Measurements from ENCODE around the gene PCDHGB5. TPM values are rescaled to one million over a fixed set of nuclear protein-coding genes. Genes with fewer than 3 reads are reported as not detected.
A peak's percentile ranks its signal among the peaks of the same experiment; 100 is the strongest.
"Not testable (repeated sequence)": the region's sequence is repeated elsewhere in the genome, so short reads cannot be mapped to it uniquely, and the experiment has no call there.

Gene PCDHGB5
- polyA plus RNA-seq, 1 experiment, result 12.5 TPM

DNA sequence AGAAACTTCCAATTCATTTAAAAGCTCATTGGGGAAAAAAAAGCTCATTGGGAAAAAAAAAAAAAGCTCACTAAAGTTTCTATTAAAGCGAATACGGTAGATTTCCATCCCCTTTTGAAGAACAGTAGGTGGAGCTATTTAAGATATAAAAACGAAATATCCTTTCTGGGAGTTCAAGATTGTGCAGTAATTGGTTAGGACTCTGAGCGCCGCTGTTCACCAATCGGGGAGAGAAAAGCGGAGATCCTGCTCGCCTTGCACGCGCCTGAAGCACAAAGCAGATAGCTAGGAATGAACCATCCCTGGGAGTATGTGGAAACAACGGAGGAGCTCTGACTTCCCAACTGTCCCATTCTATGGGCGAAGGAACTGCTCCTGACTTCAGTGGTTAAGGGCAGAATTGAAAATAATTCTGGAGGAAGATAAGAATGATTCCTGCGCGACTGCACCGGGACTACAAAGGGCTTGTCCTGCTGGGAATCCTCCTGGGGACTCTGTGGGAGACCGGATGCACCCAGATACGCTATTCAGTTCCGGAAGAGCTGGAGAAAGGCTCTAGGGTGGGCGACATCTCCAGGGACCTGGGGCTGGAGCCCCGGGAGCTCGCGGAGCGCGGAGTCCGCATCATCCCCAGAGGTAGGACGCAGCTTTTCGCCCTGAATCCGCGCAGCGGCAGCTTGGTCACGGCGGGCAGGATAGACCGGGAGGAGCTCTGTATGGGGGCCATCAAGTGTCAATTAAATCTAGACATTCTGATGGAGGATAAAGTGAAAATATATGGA lies 32.8 kb downstream of the PCDHGB5 start, which contains the start of gene PCDHGA12:
Gene PCDHGA12 (plus strand): TSS at position 176 of the 782 bp plus-strand sequence. CDS start 253 bp downstream, at position 429.
- Histone ChIP-seq H3K27ac (ENCODE audit: low read depth, low read length) (peak within 1 kb of the TSS; percentile 52), H3K9me3 (ENCODE audit: control insufficient read depth, insufficient read depth, low read length) (peaks cover 65% of the 10 kb centered on the region), H3K4me3 (ENCODE audit: low read depth, low read length) (peak within 1 kb of the TSS; percentile 37), H3K27me3 (ENCODE audit: control insufficient read depth, insufficient read depth, low read length) (no peaks in the 10 kb centered on the region)
- no peak for DNase-seq (ENCODE audit: low read depth, low spot score)
- ChIA-PET POLR2A (interaction anchor here (1.1 kb wide), 1 partner anchor 46 kb away, joined by 4 read pairs; no protein-coding TSS in a partner anchor), CTCF (interaction anchor here (0.5 to 7.2 kb wide), 27 partner anchors 9 to 186 kb away, joined by 3 to 94 read pairs (median 4); partner anchors contain the start of genes PCDHGA10, PCDHGA11, PCDHGB3 and PCDHGB5)
- TF ChIP-seq, protein P1, sequence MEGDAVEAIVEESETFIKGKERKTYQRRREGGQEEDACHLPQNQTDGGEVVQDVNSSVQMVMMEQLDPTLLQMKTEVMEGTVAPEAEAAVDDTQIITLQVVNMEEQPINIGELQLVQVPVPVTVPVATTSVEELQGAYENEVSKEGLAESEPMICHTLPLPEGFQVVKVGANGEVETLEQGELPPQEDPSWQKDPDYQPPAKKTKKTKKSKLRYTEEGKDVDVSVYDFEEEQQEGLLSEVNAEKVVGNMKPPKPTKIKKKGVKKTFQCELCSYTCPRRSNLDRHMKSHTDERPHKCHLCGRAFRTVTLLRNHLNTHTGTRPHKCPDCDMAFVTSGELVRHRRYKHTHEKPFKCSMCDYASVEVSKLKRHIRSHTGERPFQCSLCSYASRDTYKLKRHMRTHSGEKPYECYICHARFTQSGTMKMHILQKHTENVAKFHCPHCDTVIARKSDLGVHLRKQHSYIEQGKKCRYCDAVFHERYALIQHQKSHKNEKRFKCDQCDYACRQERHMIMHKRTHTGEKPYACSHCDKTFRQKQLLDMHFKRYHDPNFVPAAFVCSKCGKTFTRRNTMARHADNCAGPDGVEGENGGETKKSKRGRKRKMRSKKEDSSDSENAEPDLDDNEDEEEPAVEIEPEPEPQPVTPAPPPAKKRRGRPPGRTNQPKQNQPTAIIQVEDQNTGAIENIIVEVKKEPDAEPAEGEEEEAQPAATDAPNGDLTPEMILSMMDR (IDR thresholded peaks at IDR 0.05; ENCODE audit: low read depth, low read length), result peak; percentile 43; the same call in 1 of the 2 replicates

DNA sequence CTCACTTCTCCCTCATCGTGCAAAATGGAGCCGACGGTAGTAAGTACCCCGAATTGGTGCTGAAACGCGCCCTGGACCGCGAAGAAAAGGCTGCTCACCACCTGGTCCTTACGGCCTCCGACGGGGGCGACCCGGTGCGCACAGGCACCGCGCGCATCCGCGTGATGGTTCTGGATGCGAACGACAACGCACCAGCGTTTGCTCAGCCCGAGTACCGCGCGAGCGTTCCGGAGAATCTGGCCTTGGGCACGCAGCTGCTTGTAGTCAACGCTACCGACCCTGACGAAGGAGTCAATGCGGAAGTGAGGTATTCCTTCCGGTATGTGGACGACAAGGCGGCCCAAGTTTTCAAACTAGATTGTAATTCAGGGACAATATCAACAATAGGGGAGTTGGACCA lies 33.5 kb downstream of the PCDHGB5 start:
- no peak for DNase-seq (ENCODE audit: low read depth, low spot score)
- peak overlapping the region; percentile 21 for H3K27ac ChIP-seq (ENCODE audit: low read depth, low read length)
- H3K27me3 ChIP-seq (ENCODE audit: control insufficient read depth, insufficient read depth, low read length), result no peaks in the 10 kb centered on the region
- H3K9me3 ChIP-seq (ENCODE audit: control insufficient read depth, insufficient read depth, low read length), result peaks cover 60% of the 10 kb centered on the region
- H3K4me3 ChIP-seq (ENCODE audit: low read depth, low read length), result no peak overlapping the region
- CTCF ChIA-PET, result interaction anchor here (0.8 to 7.2 kb wide), 10 partner anchors 10 to 136 kb away, joined by 3 to 94 read pairs (median 10); partner anchors contain the start of genes PCDHGA10 and PCDHGA11
- POLR2A ChIA-PET, result no interaction called here
- TF ChIP-seq, protein P1 (IDR thresholded peaks at IDR 0.05; ENCODE audit: low read depth, low read length), result no peak

DNA sequence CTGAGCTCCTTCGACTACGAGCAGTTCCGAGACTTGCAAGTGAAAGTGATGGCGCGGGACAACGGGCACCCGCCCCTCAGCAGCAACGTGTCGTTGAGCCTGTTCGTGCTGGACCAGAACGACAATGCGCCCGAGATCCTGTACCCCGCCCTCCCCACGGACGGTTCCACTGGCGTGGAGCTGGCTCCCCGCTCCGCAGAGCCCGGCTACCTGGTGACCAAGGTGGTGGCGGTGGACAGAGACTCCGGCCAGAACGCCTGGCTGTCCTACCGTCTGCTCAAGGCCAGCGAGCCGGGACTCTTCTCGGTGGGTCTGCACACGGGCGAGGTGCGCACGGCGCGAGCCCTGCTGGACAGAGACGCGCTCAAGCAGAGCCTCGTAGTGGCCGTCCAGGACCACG lies 34.6 kb downstream of the PCDHGB5 start:
- H3K27me3 ChIP-seq (ENCODE audit: control insufficient read depth, insufficient read depth, low read length); DNase-seq (ENCODE audit: low read depth, low spot score); POLR2A ChIA-PET; H3K27ac ChIP-seq (ENCODE audit: low read depth, low read length); H3K4me3 ChIP-seq (ENCODE audit: low read depth, low read length): not testable (repeated sequence)
- peaks cover 49% of the 10 kb centered on the region for H3K9me3 ChIP-seq (ENCODE audit: control insufficient read depth, insufficient read depth, low read length)
- CTCF ChIA-PET, result interaction anchor here (1.4 to 7.2 kb wide), 2 partner anchors 126 to 136 kb away, joined by 3 to 94 read pairs; no protein-coding TSS in a partner anchor

DNA sequence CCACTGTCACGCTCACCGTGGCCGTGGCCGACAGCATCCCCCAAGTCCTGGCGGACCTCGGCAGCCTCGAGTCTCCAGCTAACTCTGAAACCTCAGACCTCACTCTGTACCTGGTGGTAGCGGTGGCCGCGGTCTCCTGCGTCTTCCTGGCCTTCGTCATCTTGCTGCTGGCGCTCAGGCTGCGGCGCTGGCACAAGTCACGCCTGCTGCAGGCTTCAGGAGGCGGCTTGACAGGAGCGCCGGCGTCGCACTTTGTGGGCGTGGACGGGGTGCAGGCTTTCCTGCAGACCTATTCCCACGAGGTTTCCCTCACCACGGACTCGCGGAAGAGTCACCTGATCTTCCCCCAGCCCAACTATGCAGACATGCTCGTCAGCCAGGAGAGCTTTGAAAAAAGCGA lies 35.0 kb downstream of the PCDHGB5 start:
- H3K4me3 ChIP-seq (ENCODE audit: low read depth, low read length); H3K27me3 ChIP-seq (ENCODE audit: control insufficient read depth, insufficient read depth, low read length); DNase-seq (ENCODE audit: low read depth, low spot score); POLR2A ChIA-PET; H3K27ac ChIP-seq (ENCODE audit: low read depth, low read length): not testable (repeated sequence)
- CTCF ChIA-PET, result interaction anchor here (1.4 to 7.2 kb wide), 2 partner anchors 126 to 136 kb away, joined by 3 to 94 read pairs; no protein-coding TSS in a partner anchor
- peaks cover 45% of the 10 kb centered on the region for H3K9me3 ChIP-seq (ENCODE audit: control insufficient read depth, insufficient read depth, low read length)

DNA sequence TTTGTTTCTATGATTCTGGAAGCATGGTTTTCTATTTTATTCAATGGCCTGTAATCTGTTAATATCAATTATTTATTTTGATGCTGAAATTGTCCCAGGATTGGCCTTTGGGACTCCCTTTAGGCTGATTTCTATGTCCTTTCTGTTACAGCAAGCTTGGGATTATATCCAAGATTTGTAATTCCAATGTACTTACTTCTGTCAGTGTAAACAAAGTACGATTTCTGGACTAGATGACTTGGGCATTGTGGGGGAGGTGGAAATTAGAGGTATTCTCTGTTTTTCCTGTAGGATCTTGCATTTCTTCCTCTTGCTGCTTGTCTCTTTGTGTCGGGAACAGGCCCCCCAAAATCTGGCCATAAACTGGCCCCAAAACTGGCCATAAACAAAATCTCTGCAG lies 36.3 kb downstream of the PCDHGB5 start:
- CTCF ChIA-PET, result interaction anchor here (7.2 kb wide), 1 partner anchor 124 kb away, joined by 94 read pairs; no protein-coding TSS in a partner anchor

More for the DNA sequence above, 36.3 kb downstream of the PCDHGB5 start:
- Histone ChIP-seq H3K4me3 (ENCODE audit: low read depth, low read length) (no peak overlapping the region), H3K27me3 (ENCODE audit: control insufficient read depth, insufficient read depth, low read length) (no peaks in the 10 kb centered on the region), H3K9me3 (ENCODE audit: control insufficient read depth, insufficient read depth, low read length) (peaks cover 34% of the 10 kb centered on the region), H3K27ac (ENCODE audit: low read depth, low read length) (no peak overlapping the region)
- no peak for DNase-seq (ENCODE audit: low read depth, low spot score)
- POLR2A ChIA-PET, result no interaction called here
- TF ChIP-seq, protein P1 (IDR thresholded peaks at IDR 0.05; ENCODE audit: low read depth, low read length), result no peak
